PC-9 (cell line): ENCODE data around the gene NBPF4.

Source experiments
- EZH2 ChIP-seq: fragments of 200-600 bp; sonication (generic); IDR thresholded peaks from 2 replicates; pipeline ENCODE4 v1.8.0; 2017; ENCODE audit warnings: antibody characterized with exemption, low read depth
- TF ChIP-seq, protein P1 (sequence below): fragments of 200-600 bp; sonication (generic); conservative IDR thresholded peaks from 2 replicates; pipeline ENCODE4 v1.6.1; 2017; ENCODE audit warnings: mixed run types, antibody characterized with exemption, mild to moderate bottlenecking, moderate library complexity

- TF ChIP-seq, protein P1, sequence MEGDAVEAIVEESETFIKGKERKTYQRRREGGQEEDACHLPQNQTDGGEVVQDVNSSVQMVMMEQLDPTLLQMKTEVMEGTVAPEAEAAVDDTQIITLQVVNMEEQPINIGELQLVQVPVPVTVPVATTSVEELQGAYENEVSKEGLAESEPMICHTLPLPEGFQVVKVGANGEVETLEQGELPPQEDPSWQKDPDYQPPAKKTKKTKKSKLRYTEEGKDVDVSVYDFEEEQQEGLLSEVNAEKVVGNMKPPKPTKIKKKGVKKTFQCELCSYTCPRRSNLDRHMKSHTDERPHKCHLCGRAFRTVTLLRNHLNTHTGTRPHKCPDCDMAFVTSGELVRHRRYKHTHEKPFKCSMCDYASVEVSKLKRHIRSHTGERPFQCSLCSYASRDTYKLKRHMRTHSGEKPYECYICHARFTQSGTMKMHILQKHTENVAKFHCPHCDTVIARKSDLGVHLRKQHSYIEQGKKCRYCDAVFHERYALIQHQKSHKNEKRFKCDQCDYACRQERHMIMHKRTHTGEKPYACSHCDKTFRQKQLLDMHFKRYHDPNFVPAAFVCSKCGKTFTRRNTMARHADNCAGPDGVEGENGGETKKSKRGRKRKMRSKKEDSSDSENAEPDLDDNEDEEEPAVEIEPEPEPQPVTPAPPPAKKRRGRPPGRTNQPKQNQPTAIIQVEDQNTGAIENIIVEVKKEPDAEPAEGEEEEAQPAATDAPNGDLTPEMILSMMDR, result no peak
- no peak for TF ChIP-seq EZH2
Observed at GRCh38 chr1:108190001-108190634, 53.8 kb downstream of the NBPF4 start.
